Measurements from ENCODE around the gene PCSK1. TPM values are rescaled to one million over a fixed set of nuclear protein-coding genes. Genes with fewer than 3 reads are reported as not detected.
A peak's percentile ranks its signal among the peaks of the same experiment; 100 is the strongest.

Gene PCSK1
- total RNA-seq (under 1 TPM; 0.11 to 0.64 (median 0.26) TPM), polyA plus RNA-seq (under 1 TPM; 0.13 to 0.18 (median 0.17) TPM)
- long read RNA-seq, donor 1: 0 reads
- long read RNA-seq, donor 2, partial matches to known transcripts: 1 of 1 reads
- long read RNA-seq, donor 2, other reads (novel, unspliced or antisense): 0 of 1 reads

GRCh38 chr5:96433066-96433447 is at the start of gene PCSK1:
PCSK1 (minus strand) TSS chr5:96433248; CDS start chr5:96433042, 206 bp downstream.
- ATAC-seq: peak in 1 of 4 donors; percentile 32
- Histone ChIP-seq H3K9me3 (no peaks in the 10 kb centered on the region), H3K4me1 (no peaks in the 10 kb centered on the region), H3K27ac (no peak within 1 kb of the TSS), H3K36me3 (ENCODE audit: insufficient read depth in 1 of 2, low read depth in 1 of 2) (no peaks in the 10 kb centered on the region), H3K27me3 (ENCODE audit: insufficient read depth in 3 of 3, low read length in 2 of 3) (peaks cover 0 to 67% (median 14%) of the 10 kb centered on the region in 3 donors), H3K4me3 (peak within 1 kb of the TSS; percentile 36)
- no peak for TF ChIP-seq CTCF (IDR thresholded peaks at IDR 0.05)
- DNase-seq: no peak
- WGBS, 3 donors: 1 to 3% (median 2%) methylated on average over 19 of the region's 19 CpGs
- intact Hi-C loops (cut with DNase I): no loop called here

GRCh38 chr5:96481867-96482266 is 48.8 kb upstream of the PCSK1 start:
- WGBS, 3 donors: 10 to 14% (median 14%) methylated on average over 1 of the region's 1 CpG
- no peaks in the 10 kb centered on the region for H3K27me3 ChIP-seq (ENCODE audit: insufficient read depth in 3 of 3, low read length in 2 of 3)
- TF ChIP-seq CTCF (IDR thresholded peaks at IDR 0.05): no peak
- no peaks in the 10 kb centered on the region for H3K4me1 ChIP-seq
- no peak for ATAC-seq
- H3K9me3 ChIP-seq: no peaks in the 10 kb centered on the region
- no peak overlapping the region for H3K27ac ChIP-seq
- no peaks in the 10 kb centered on the region for H3K36me3 ChIP-seq (ENCODE audit: insufficient read depth in 1 of 2, low read depth in 1 of 2)
- intact Hi-C loops (cut with DNase I): no loop called here
- no peak for DNase-seq
- no peak overlapping the region for H3K4me3 ChIP-seq

- DNase-seq: no peak
- no peak overlapping the region for H3K4me3 ChIP-seq
- H3K27me3 ChIP-seq (ENCODE audit: insufficient read depth in 3 of 3, low read length in 2 of 3): no peaks in the 10 kb centered on the region
- intact Hi-C loops (cut with DNase I): no loop called here
- no peak for ATAC-seq
- no peaks in the 10 kb centered on the region for H3K4me1 ChIP-seq
- no peaks in the 10 kb centered on the region for H3K36me3 ChIP-seq (ENCODE audit: insufficient read depth in 1 of 2, low read depth in 1 of 2)
- no peak for TF ChIP-seq CTCF (IDR thresholded peaks at IDR 0.05)
- no peaks in the 10 kb centered on the region for H3K9me3 ChIP-seq
- H3K27ac ChIP-seq: no peak overlapping the region
These were observed 48.1 kb upstream of the PCSK1 start for GRCh38 chr5:96481009-96481786.

- Histone ChIP-seq H3K4me3 (no peak overlapping the region), H3K4me1 (no peaks in the 10 kb centered on the region), H3K27ac (no peak overlapping the region), H3K36me3 (ENCODE audit: insufficient read depth in 1 of 2, low read depth in 1 of 2) (no peaks in the 10 kb centered on the region), H3K27me3 (ENCODE audit: insufficient read depth in 3 of 3, low read length in 2 of 3) (no peaks in the 10 kb centered on the region), H3K9me3 (no peaks in the 10 kb centered on the region)
- ATAC-seq (no peak), DNase-seq (no peak)
- 36 to 65% (median 64%) methylated on average over 1 of the region's 1 CpG for WGBS, 3 donors
- intact Hi-C loops (cut with DNase I): no loop called here
- TF ChIP-seq CTCF (IDR thresholded peaks at IDR 0.05): no peak
These were observed 45.9 kb upstream of the PCSK1 start for GRCh38 chr5:96478983-96479382.

All from psoas muscle (tissue), 8 donors.